NT2/D1 (cell line): Measurements from ENCODE around the gene IGF2R.

ENCODE experiments used
- SUZ12 ChIP-seq: IDR thresholded peaks from 2 replicates; pipeline ENCODE4 v1.6.1; 2011; ENCODE audit not compliant: insufficient read length, insufficient read depth; ENCODE audit errors: extremely low read depth
- YY1 ChIP-seq: IDR thresholded peaks from 2 replicates; pipeline ENCODE4 v1.6.1; 2011; ENCODE audit not compliant: insufficient read length, insufficient read depth

DNA sequence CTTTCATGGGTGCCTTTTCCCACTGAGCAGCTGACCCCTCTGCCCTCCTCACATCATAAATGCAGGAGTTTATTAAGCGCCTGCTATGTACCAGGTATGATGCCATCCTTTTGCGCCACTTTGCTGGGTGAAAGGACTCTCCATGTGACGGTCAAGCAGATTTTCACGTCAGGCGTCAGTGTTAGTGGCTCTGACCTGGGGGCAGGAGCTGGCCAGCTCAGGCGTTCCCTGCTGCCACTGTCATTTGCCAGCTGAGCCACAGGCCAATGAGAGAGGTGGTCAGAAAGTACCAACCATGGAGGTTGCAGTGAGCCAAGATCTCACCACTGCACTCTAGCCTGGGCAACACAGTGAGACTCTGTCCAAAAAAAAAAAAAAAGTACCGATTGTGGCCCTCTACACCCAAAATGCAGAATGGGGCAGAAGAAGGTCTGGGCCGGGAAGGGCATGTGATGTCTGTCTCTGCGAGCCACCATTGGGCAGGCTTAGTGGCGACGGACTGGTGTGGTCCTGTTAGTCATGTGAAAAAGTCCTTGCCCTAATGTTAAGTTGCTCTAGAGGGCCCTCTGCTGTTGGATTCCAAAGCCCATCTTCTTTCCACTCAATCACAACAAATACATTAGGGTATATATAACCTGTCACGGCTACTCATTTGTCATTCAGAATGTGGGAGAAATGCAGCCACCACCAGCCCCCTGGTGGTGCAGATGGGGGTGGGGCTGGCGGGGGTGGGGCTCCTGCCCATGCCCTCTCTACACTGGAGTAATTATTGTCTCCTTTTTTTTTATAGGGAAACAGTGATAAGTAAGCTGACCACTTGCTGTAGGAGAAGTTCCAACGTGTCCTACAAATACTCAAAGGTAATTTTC is 134.3 kb downstream of the IGF2R start:
- no peak for TF ChIP-seq SUZ12
- TF ChIP-seq YY1: no peak
